ENCODE measurements around the gene FAM124B.

The FAM124B gene

GRCh38 chr2:224434618-224435017 lies 32.7 kb upstream of the FAM124B start:
- DNase-seq (ENCODE audit: low read depth in 1 of 2, low spot score in 1 of 2): no peak
- Histone ChIP-seq H3K27me3 (ENCODE audit: insufficient read depth, poor library complexity, severe bottlenecking) (no peaks in the 10 kb centered on the region), H3K27ac (replicated peaks) (no peak overlapping the region), H3K4me3 (replicated peaks; ENCODE audit: insufficient read depth, low read length) (no peak overlapping the region)
- no peak for TF ChIP-seq SPI1 (IDR thresholded peaks at IDR 0.05; ENCODE audit: borderline replicate concordance, low read depth)
- TF ChIP-seq GABPA (IDR thresholded peaks at IDR 0.05; ENCODE audit: low read depth): no peak
- no peak for TF ChIP-seq POLR2AphosphoS5 (IDR thresholded peaks at IDR 0.05; ENCODE audit: low read depth)
- no peak for TF ChIP-seq CTCF (IDR thresholded peaks at IDR 0.05; ENCODE audit: insufficient read depth, low read length)
- no peak for TF ChIP-seq REST (IDR thresholded peaks at IDR 0.05; ENCODE audit: insufficient replicate concordance, low read depth)

GRCh38 chr2:224433442-224433841 lies 31.5 kb upstream of the FAM124B start:
- DNase-seq (ENCODE audit: low read depth in 1 of 2, low spot score in 1 of 2): no peak
- no peak overlapping the region for H3K27ac ChIP-seq (replicated peaks)
- no peaks in the 10 kb centered on the region for H3K27me3 ChIP-seq (ENCODE audit: insufficient read depth, poor library complexity, severe bottlenecking)
- H3K4me3 ChIP-seq (replicated peaks; ENCODE audit: insufficient read depth, low read length): no peak overlapping the region
- no peak for TF ChIP-seq REST (IDR thresholded peaks at IDR 0.05; ENCODE audit: insufficient replicate concordance, low read depth)
- no peak for TF ChIP-seq GABPA (IDR thresholded peaks at IDR 0.05; ENCODE audit: low read depth)
- TF ChIP-seq SPI1 (IDR thresholded peaks at IDR 0.05; ENCODE audit: borderline replicate concordance, low read depth): no peak
- TF ChIP-seq POLR2AphosphoS5 (IDR thresholded peaks at IDR 0.05; ENCODE audit: low read depth): no peak
- no peak for TF ChIP-seq CTCF (IDR thresholded peaks at IDR 0.05; ENCODE audit: insufficient read depth, low read length)

- DNase-seq (ENCODE audit: low read depth in 1 of 2, low spot score in 1 of 2): no peak
- H3K27me3 ChIP-seq (ENCODE audit: insufficient read depth, poor library complexity, severe bottlenecking): no peaks in the 10 kb centered on the region
- H3K4me3 ChIP-seq (replicated peaks; ENCODE audit: insufficient read depth, low read length): no peak overlapping the region
- no peak for TF ChIP-seq REST (IDR thresholded peaks at IDR 0.05; ENCODE audit: insufficient replicate concordance, low read depth)
- TF ChIP-seq SPI1 (IDR thresholded peaks at IDR 0.05; ENCODE audit: borderline replicate concordance, low read depth): no peak
- TF ChIP-seq GABPA (IDR thresholded peaks at IDR 0.05; ENCODE audit: low read depth): no peak
- no peak for TF ChIP-seq CTCF (IDR thresholded peaks at IDR 0.05; ENCODE audit: insufficient read depth, low read length)
- no peak for TF ChIP-seq POLR2AphosphoS5 (IDR thresholded peaks at IDR 0.05; ENCODE audit: low read depth)
- no peak overlapping the region for H3K27ac ChIP-seq (replicated peaks)
Observed at GRCh38 chr2:224432003-224432579, 30.2 kb upstream of the FAM124B start.

Measured in HL-60 (cell line).